ENCODE data around the gene ANKRD53. TPM values are rescaled to one million over a fixed set of nuclear protein-coding genes. Genes with fewer than 3 reads are reported as not detected.
A peak's percentile ranks its signal among the peaks of the same experiment; 100 is the strongest.

Gene ANKRD53
- total RNA-seq, 1 donor from 2014 or later, result 0.38 TPM

- no peaks in the 10 kb centered on the region for H3K27me3 ChIP-seq
- H3K4me3 ChIP-seq, result no peak overlapping the region
- intact Hi-C loops (cut with DNase I), result no loop called here
- no peak overlapping the region for H3K27ac ChIP-seq
- no peak for ATAC-seq
- TF ChIP-seq, protein P1, sequence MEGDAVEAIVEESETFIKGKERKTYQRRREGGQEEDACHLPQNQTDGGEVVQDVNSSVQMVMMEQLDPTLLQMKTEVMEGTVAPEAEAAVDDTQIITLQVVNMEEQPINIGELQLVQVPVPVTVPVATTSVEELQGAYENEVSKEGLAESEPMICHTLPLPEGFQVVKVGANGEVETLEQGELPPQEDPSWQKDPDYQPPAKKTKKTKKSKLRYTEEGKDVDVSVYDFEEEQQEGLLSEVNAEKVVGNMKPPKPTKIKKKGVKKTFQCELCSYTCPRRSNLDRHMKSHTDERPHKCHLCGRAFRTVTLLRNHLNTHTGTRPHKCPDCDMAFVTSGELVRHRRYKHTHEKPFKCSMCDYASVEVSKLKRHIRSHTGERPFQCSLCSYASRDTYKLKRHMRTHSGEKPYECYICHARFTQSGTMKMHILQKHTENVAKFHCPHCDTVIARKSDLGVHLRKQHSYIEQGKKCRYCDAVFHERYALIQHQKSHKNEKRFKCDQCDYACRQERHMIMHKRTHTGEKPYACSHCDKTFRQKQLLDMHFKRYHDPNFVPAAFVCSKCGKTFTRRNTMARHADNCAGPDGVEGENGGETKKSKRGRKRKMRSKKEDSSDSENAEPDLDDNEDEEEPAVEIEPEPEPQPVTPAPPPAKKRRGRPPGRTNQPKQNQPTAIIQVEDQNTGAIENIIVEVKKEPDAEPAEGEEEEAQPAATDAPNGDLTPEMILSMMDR (IDR thresholded peaks at IDR 0.05), result no peak
- no peaks in the 10 kb centered on the region for H3K9me3 ChIP-seq
- peak; percentile 50 for DNase-seq
- H3K4me1 ChIP-seq, result no peaks in the 10 kb centered on the region
- no peaks in the 10 kb centered on the region for H3K36me3 ChIP-seq
These were observed 39.2 kb upstream of the ANKRD53 start for GRCh38 chr2:70939001-70939838.

DNA sequence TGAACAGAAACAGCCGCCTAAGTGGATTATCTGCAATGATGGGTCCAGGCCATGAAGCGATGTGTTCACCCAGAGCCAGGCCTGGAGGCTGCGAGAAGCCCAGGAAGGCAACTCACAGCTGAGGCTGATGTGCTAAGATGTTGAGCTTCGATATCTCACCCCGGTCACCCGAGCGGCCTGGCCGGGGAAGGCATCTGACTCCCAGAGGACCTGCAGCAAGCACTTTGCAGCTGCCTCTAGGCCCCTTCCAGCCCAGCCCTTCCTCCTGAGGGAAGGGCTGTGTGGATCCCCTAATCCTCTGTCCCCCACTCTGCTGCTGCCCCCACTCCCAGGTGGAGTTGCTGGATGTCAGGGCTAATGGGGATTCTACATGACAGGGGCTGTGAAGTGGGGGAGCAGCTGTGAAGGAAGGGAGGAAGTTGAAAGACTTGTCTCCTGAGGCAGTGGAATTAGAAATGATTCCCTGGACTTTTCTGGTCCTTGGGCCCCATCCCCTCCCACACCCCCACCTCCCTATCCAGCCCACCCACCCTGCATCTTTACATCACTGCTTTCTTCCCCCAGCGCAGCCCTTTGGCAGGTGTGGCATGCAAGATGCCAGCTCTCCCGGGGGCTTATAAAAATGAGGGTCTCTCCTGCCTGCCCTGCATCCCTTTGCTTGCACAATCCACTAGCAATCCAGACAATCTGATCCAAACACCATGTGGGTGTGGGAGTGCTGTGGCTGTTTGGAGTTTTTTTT, 38.4 kb upstream of the ANKRD53 start:
- H3K4me3 ChIP-seq, result no peak overlapping the region
- ATAC-seq, result no peak
- H3K27ac ChIP-seq, result no peak overlapping the region
- TF ChIP-seq, protein P1 (IDR thresholded peaks at IDR 0.05), result no peak
- no peaks in the 10 kb centered on the region for H3K36me3 ChIP-seq
- H3K9me3 ChIP-seq, result no peaks in the 10 kb centered on the region
- intact Hi-C loops (cut with DNase I), result loop anchor here (10.0 kb wide), 1 partner anchor 65 kb away; no protein-coding TSS in a partner anchor
- DNase-seq, result peak; percentile 51
- no peaks in the 10 kb centered on the region for H3K4me1 ChIP-seq
- no peaks in the 10 kb centered on the region for H3K27me3 ChIP-seq

GRCh38 chr2:70941186-70941585, 37.2 kb upstream of the ANKRD53 start:
- Histone ChIP-seq H3K27me3 (no peaks in the 10 kb centered on the region), H3K4me3 (no peak overlapping the region), H3K4me1 (no peaks in the 10 kb centered on the region), H3K27ac (no peak overlapping the region), H3K36me3 (no peaks in the 10 kb centered on the region), H3K9me3 (no peaks in the 10 kb centered on the region)
- intact Hi-C loops (cut with DNase I), result loop anchor here (10.0 kb wide), 1 partner anchor 66 kb away; no protein-coding TSS in a partner anchor
- TF ChIP-seq, protein P1 (IDR thresholded peaks at IDR 0.05), result no peak
- ATAC-seq (no peak), DNase-seq (peak; percentile 39)

DNA sequence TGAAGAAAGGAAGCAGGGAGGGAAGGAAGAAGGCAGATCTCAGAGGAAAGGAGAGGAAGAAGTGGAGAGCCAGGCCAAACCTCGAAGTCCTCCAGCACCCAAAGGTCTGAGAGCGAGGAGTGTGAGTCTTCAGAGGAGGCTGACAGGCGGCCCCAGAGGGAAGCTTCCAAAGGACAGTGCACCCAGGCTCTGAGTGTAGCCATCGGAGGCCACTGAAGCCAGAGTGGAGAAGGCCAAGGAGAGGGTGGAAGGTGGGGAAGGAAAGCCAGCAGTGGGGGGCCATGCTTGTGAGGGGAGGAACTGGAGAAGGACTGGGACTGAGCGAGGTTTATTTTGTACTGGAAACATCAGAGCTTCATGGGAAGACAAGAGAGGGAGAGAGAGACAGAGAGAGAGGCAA, 36.7 kb upstream of the ANKRD53 start:
- peak; percentile 28 for DNase-seq
- intact Hi-C loops (cut with DNase I), result loop anchor here (10.0 kb wide), 1 partner anchor 67 kb away; no protein-coding TSS in a partner anchor
- Histone ChIP-seq H3K4me1 (no peaks in the 10 kb centered on the region), H3K4me3 (no peak overlapping the region), H3K9me3 (no peaks in the 10 kb centered on the region), H3K27ac (no peak overlapping the region), H3K36me3 (no peaks in the 10 kb centered on the region), H3K27me3 (no peaks in the 10 kb centered on the region)
- ATAC-seq, result no peak
- TF ChIP-seq, protein P1 (IDR thresholded peaks at IDR 0.05), result no peak

GRCh38 chr2:70942396-70943204, 35.8 kb upstream of the ANKRD53 start:
- TF ChIP-seq, protein P1 (IDR thresholded peaks at IDR 0.05), result no peak
- no peaks in the 10 kb centered on the region for H3K27me3 ChIP-seq
- no peak overlapping the region for H3K27ac ChIP-seq
- H3K4me1 ChIP-seq, result no peaks in the 10 kb centered on the region
- intact Hi-C loops (cut with DNase I), result loop anchor here (10.0 kb wide), 1 partner anchor 68 kb away; no protein-coding TSS in a partner anchor
- no peaks in the 10 kb centered on the region for H3K36me3 ChIP-seq
- no peaks in the 10 kb centered on the region for H3K9me3 ChIP-seq
- ATAC-seq (no peak), DNase-seq (peak; percentile 47)
- no peak overlapping the region for H3K4me3 ChIP-seq
